Measurements from ENCODE around the gene CCSAP.
"Not testable (repeated sequence)": the region's sequence is repeated elsewhere in the genome, so short reads cannot be mapped to it uniquely, and the experiment has no call there.

Gene CCSAP

GRCh38 chr1:229342656-229343569 lies at the start of gene CCSAP:
TSS of gene CCSAP (minus strand) at chr1:229343047. CDS start at chr1:229342465, 582 bp downstream.
- DNase-seq (ENCODE audit: low spot score) = peak; percentile 86

DNA sequence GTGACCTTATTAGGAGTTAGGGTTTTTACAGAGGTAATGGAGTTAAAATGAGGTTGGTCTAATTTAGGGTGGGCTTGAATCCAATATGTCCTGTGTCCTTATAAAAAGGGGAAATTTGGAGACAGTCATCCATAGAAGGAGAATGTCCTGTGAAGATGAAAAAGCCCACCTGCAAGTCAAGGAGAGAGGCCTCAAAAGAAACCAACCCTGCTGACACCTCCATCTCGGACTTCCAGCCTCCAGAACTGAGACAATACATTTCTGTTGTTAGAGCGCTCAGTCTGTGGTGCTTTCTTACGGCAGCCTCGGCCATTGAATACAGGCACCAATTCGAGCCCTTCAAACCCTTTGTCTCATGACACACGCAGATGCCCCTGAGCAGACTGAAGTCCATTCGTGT lies 47.3 kb upstream of the CCSAP start:
- no peak for DNase-seq (ENCODE audit: low spot score)

DNA sequence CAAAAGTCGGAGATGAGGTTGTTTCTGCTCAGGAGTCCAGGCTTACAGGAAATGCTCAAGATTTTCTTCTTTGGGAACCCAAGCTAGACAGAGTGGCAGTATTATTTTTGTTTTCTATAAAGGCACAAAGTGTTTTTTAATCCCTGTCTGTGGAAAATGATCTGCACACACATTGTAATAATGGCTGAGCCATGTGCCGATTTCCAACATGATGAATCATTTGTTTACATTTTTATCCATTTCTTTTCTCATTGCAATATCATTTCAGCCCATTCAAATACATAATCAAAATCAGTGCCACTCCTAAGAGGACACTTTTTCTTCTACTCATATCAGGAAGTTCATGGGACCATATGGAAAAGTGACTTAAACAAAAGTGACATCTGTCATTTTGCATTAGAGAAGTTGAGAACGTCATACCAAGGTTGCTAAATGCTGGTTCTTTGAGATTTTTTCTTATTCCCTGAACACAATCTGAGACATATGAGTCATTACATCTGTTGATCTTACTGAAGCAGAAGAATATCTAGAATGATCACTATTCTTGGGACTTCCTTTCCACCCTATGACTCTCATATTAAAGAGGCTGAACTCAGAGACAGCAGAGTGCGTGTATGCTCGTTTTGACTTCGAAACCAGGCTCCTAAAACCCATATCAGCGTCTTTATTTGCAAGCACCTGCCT lies 46.2 kb upstream of the CCSAP start:
- peak; percentile 49 for DNase-seq (ENCODE audit: low spot score)

DNA sequence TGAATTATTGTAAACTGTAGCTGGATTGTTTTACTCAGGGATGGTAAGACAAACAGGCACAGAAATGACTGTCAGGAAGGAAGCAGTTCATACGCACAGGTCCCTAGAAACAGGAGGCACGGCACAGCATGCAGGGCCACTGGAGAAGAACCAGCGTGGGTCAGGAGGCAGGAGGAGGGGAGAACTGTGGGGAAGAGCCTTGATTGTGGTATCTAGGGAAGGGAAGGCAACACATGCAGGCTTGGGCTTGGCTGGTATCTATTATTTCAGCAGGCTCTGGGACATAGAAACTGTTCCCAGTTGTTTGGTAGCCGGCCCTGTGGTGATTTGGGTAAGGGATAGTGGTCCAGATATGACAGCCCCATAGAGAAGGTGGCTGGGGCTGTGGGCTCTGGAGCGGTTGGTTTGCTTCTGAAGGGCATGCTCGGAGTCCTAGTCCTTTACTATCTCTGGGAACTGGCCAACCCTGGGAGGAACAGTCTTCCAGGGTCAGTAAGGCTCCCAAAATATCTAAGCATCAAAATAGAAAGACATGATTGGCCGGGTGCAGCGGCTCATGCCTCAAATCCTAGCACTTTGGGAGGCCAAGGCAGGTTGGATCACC lies 43.1 kb upstream of the CCSAP start:
- no peak for DNase-seq (ENCODE audit: low spot score)

DNA sequence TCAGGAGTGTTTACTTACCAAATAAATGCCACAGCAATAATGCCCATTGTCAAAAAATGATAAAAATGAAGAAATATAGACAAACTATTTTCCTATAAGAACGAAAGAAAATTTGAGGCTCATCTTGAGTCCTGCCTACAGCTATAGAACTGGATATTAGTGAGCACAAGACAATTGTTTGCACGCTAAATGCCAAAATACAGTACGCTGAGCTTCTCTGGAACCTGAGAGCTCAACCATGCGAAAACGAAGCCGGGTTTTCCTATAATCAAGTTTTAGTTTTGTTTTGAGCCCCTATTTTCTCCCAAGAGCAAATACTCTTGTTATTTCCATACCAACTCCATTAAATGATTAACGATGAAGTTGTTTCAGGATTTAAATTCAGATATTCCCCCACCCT lies 42.0 kb upstream of the CCSAP start:
- no peak for DNase-seq (ENCODE audit: low spot score)

GRCh38 chr1:229383961-229384360 lies 41.1 kb upstream of the CCSAP start:
- no peak for DNase-seq (ENCODE audit: low spot score)

DNA sequence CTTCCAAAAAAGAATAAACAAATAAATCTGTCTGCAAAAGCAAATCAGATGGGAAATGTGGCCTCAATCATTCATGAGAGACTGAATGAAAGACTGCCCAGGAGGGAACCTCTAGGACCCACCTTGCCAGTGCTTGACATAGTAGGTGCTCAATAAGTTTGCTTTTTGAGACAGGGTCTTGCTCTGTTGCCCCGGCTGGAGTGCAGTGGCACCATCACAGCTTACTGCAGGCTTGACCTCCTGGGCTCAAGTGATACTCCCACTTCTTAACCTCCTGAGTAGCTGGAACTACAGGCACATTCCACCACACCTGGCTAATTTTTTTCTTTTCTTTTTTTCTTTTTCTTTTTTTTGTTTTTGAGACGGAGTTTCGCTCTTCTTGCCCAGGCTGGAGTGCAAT lies 40.3 kb upstream of the CCSAP start:
- DNase-seq (ENCODE audit: low spot score) = no peak

- DNase-seq (ENCODE audit: low spot score) = no peak
Measured at GRCh38 chr1:229381234-229381633, 38.4 kb upstream of the CCSAP start.

GRCh38 chr1:229380536-229381160 lies 37.8 kb upstream of the CCSAP start:
- DNase-seq (ENCODE audit: low spot score) = no peak

DNA sequence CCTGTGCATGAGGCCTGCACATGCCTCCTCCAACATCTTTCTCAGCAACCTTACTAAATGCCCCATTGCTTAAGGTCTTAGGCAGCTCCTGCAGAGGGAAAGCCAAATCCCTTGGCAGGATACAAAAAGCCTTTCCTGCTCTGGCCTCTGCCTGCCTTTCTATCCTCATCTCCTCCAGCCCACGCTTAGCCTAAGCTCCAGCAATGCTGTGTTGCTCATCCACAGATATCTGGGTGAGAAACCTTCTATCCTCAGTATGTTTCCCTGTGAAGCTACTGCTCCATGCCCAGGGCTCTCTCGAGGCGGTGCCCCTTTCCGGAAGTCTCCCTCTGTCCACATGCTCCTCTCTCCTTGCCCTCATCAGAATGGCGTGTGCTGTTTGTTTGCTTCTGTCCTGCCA lies 37.0 kb upstream of the CCSAP start:
- no peak for DNase-seq (ENCODE audit: low spot score)

GRCh38 chr1:229378586-229379367 lies 35.9 kb upstream of the CCSAP start:
- no peak for DNase-seq (ENCODE audit: low spot score)

- not testable (repeated sequence) for DNase-seq (ENCODE audit: low spot score)
Measured at GRCh38 chr1:229378035-229378434, 35.2 kb upstream of the CCSAP start.

- DNase-seq (ENCODE audit: low spot score) = no peak
Measured at GRCh38 chr1:229377429-229377828, 34.6 kb upstream of the CCSAP start.

GRCh38 chr1:229376521-229376920 lies 33.7 kb upstream of the CCSAP start:
- no peak for DNase-seq (ENCODE audit: low spot score)

DNA sequence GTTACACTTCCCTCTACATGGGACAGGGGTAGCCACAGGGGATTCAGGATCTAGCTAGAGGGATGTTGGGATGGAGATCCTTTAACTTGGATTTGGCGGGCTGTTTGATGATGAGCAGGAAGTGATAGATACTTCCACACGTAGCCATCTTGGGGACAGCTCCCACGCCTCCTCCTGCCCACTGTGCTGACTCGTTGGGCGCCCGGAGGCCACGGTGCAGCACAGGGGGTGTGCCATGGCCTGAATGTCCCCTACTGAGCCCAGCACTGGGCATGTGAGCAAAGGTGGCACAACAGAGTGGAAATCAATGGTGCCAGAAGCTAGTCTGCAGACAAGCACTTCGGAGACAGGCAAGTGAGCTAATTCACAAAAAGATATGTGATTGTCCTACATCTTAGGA lies 31.6 kb upstream of the CCSAP start:
- no peak for DNase-seq (ENCODE audit: low spot score)

- no peak for DNase-seq (ENCODE audit: low spot score)
Measured at GRCh38 chr1:229373395-229373794, 30.5 kb upstream of the CCSAP start.

GRCh38 chr1:229372251-229372650 lies 29.4 kb upstream of the CCSAP start:
- no peak for DNase-seq (ENCODE audit: low spot score)

DNA sequence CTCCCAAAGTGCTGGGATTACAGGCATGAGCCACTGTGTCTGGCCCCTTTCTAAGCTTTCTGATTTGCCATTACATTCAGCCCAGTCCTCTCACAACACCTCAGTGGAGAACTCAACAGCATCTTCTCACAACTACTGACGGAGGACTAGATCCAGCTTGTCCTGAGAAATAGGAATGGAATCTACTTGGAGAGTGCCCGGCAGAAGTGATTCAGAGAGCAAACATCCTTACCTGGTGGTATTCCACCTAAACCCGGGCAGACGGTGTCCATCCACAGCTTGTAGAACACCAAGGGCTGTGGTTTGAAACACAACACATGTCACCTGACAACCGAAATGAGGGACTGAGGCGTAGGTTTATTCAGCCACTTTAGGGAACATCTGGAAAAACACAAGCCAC lies 28.8 kb upstream of the CCSAP start:
- no peak for DNase-seq (ENCODE audit: low spot score)

GRCh38 chr1:229370601-229371021 lies 27.8 kb upstream of the CCSAP start:
- no peak for DNase-seq (ENCODE audit: low spot score)

DNA sequence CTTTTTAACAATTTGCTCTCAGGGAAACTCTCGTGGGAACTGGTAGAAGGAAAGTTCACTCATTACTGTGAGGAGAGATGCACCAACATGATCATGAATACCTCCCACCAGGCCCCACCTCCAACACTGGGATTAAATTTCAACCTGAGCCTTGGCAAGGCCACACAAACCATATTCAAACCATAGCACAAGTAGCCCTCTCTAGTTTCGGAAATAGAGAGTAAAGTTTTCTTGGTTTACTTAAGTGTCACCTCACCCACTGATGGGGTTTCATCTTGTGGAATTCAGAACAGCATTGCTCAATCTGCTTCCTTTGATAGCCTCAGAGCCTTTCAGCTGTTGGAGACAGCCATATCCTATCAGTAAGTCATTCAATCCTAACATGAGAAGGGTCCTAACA lies 25.5 kb upstream of the CCSAP start:
- DNase-seq (ENCODE audit: low spot score) = no peak

GRCh38 chr1:229365569-229365968 lies 22.7 kb upstream of the CCSAP start:
- no peak for DNase-seq (ENCODE audit: low spot score)

Measured in GM03348 (cell line).